Measurements from ENCODE around the gene WDR93.
A peak's percentile ranks its signal among the peaks of the same experiment; 100 is the strongest.

The WDR93 gene

DNA sequence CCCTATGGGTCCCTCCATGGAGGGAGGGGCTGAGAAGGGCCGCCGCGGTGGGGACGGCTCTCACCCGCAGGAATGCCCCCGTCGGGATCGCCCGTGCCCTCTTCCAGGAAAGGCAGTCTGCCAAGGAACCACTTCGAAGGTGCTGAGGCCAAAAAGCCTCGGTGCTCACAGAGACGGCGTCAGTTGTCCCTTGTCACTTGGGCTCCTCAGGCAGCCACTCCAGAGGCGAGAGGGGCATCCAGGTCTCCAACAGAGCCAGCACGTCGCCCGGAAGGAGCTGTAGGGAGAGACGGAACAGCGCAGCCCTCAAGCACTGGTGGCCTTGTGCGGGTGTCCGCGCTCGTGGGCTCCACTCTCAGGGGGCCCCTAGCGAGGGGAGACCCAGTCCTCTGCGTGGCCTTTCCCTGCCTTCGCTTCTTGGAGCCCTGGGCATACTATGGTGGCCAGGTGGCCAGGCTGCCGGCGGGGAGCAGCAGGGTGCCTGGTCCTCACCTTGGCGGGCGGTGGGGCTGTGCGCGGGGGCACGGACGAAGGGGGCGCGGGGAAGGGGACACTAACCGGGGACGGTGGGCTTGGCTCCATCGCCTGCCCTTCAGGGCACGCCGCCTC is 59.4 kb downstream of the WDR93 start:
- peak in 1 of 2 experiments; percentile 21 for DNase-seq

DNA sequence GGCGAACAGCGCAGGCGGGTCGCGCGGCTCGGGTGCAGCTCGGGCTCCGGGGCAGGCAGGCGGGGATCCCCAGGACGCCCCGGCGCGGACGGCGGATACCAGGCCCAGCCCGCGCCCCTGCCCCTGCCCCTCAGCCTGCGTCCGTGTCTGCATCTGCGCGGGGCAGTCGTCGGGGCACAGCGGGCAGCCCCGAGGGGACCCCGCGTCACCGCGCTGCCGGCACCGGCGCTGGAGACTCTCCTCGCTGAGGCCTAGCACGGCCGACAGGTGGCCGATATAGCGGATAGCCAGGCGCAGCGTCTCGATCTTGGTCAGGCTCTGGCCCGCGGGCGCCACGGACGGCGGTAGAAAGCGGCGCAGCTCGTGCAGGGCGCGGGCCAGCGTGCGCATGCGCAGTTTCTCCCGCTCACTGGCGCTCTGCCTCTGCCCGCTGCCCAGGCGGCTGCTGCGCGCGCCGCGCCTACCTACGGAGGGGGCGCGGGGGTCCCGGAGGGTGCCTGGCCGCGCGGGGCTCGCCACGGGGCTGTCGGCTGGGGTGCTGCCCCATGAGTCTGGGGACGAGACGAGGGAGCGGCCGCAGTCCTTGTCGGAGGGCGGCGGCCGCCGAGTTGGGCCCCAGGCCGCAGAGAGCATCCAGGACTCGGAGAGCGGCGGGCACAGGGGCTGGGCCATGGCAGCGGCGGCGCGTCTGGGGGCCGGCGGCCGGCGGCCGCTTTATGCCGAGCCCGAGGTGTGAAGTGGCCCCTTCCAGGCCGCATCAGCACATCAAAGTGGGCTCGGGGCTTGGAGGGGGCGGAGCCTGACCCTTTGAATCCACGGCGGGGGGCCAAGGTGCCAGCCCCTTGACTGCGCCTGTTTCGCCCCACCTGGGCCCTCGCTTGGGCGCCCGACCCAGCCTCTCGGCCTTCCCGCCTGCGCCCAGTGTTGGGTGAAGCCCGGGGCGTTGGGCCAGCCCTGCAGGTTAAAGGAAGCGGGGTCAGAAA is 60.2 kb downstream of the WDR93 start, which contains the start of gene MESP1:
TSS of gene MESP1 (minus strand) at position 690 of the 983 bp plus-strand sequence. CDS start at position 672, 18 bp downstream.
- peak; percentile 58 to 91 for DNase-seq

DNA sequence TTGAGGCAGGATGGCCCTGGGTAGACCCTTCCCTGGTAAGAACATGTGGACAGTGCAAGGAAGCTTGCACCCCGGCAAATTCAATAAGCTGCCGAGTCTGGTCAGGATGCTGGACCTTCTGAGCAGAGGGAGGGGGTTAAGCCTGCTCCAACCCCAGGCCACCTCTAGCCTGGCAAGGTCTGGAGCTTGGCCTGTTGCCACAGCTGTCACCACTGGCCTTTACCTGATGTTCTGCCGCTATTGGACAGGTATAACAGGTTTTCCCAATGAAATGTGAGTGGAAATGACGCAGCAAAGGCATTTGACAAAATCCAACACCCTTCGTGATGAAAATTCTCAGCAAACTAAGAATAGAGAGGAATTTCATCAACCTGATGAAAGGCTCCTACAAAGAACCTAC is 61.1 kb downstream of the WDR93 start:
- DNase-seq, result no peak

DNA sequence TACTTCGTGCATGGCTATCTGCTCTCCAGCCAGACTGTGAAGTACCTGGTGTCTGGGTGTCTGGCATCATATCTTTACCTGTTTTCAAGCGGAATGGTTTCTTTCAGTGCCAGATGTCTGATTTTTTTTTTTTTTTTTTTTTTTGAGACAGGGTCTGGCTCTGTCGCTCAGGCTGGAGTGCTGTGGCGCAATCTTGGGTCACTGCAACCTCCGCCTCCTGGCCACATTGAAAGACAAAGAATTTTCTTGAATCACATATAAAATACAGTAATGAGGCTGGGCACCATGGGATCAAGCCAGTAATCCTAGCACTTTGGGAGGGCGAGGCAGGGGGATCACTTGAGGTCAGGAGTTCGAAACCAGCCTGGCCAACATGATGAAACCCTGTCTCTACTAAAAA is 63.2 kb downstream of the WDR93 start:
- no peak for DNase-seq

DNA sequence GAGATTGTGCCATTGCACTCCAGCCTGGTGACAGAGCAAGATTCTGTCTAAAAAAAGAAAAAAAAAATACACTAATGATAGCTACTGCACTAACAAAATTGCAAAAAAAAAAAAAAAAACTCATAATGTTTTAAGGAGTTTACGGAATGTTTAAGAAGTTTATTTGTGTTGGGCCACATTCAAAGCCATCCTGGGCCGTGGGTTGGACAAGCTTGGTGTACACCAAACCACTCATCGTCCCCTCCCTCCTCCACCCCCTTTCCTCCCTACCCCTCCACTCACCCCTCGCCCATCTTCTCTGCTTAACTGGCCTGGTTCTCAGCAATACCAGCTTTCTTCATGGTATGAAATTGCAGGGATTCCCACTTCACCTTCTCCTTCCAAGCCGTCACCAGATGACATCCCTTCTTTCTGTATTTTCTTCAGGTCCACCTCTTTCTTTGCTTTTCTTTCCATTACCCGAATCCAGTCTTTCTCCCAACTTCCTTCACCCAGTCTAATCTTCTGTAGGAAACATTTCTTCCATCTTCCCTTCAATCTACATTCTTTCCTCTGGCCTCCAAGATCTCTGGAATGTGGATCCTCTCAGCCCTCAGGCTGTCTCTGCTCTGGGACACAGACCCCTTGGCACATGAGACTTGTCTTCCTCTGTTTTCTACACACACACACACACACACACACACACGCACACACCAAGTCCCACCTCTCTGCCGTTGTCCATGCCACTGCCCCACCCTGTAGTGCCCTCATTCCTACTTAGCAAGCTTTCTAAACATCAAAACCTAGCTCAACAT is 63.9 kb downstream of the WDR93 start:
- DNase-seq, result no peak

DNA sequence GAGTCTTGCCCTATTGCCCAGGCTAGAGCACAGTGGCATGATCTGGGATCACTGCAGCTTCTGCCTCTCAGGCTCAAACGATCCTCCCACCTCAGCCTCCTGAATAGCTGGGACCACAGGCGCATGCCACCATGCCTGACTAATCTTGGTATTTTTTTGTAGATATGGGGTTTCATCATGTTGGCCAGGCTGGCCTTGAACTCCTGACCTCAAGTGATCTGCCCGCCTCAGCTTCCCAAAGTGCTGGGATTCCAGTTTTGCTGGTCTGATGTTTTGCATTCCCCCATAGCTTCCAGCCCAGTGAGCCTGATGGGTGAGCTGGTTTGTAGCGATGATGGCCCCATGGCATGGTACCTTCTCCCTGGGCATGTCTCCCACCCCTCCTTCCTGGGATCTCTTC is 65.1 kb downstream of the WDR93 start:
- DNase-seq, result no peak

DNA sequence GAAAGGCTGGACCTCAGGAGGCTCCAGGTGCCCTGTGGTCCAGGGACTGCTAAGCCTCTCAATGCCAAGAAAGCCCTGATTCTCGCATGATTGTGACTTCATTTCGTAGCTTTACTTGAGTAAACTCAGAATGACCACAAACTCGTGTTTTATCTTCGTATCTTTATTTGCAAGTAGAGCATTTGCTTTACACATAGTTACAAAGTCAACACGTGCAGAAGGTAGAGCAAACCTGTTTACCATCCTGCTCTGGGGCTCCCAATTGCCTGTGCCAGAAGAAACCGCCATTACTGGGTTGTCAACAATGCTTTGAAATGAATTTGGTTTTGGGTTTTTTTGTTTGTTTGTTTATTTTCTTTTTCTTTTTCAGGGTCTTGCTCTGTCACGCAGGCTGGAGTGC is 66.3 kb downstream of the WDR93 start:
- no peak for DNase-seq

DNA sequence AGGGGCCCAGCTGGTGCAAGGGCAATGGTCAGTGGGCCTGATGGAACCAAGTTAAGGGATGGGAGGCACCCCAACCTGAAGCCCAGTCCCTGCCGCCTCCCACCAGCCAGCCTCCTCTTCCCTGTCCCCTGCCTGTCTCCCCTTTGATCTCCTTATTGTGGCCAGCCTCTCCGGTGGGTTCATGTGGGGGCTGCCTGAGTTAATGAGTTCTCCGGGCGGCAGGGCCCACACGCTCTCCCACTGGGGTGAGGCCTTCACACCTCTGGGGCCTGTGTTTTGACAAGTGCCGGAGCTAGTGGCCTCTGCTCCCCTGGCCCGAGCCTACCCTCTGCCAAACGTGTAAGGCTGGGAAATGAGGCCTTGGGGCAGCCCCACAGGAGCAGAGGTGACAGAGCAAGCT is 67.7 kb downstream of the WDR93 start:
- DNase-seq, result no peak

DNA sequence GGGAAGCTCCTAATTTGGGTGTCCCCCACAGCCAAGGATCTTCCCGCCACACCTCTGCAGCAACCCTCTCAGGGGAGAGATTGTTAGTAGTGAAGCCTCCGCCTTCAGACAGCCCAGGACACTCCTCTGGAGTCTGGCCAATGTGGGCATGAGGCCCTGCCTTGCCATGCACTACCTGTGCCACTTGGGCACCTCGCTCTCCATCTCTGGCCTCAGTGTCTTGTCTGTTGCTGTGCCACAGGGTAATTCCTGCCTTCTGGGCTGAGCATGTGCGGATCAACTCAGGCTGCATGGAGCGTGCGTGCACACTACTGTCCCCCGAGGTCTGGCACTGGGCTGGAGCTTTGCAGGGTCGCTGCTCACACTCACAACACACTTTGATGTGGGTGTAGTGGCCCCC is 68.4 kb downstream of the WDR93 start:
- no peak for DNase-seq

DNA sequence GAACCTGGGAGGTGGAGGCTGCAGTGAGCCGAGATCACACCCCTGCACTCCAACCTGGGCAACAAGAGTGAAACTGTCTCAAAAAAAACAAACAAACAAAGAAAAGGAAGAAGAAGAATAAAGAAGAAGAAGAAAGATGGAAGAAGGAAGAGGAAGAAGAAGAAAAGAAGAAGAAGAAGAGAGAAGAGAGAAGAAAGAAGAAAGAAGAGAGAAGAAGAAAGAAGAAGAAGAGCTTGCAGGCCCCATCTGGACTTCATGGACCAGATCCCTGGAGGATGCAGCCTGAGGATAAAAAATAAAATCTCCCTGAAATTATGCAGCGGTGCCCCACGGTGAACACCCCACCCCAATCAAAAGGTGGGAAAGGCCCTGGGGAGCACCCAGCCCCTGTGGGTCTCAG is 69.2 kb downstream of the WDR93 start:
- no peak for DNase-seq

DNA sequence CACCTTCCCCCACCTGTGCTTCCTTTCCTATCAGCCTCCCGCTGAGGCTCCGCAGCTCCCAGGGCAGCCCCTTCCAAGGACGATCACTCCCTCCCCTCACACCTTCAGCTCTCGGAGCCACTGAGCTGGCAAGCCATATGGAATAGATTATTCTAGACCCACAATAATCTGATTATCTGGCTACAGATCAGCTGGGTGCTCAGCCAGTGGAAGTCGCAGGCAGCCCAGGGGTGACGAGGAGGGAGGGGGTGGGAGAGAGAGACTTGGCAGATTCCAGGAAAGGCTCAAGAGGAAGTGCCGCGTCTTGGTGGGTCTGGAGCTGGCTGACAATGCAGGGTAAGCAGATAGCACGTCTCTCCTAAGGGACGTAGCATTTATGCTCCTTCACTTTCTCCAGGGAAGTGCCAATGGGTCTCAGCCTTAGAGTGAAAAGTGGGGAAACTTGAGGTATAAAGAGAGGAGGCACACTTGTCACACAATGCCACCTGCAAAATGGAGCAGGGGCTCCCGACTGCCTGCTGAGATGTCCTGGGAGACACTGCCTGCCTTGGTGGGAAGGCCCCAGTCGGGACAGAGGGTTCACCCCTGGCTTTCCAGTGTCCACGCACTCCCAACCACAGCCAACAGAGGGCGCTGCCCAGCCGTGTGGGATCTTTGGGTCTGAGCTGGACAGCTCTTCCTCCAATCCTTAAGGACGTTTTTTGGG is 69.8 kb downstream of the WDR93 start:
- DNase-seq, result peak; percentile 60 to 76

DNA sequence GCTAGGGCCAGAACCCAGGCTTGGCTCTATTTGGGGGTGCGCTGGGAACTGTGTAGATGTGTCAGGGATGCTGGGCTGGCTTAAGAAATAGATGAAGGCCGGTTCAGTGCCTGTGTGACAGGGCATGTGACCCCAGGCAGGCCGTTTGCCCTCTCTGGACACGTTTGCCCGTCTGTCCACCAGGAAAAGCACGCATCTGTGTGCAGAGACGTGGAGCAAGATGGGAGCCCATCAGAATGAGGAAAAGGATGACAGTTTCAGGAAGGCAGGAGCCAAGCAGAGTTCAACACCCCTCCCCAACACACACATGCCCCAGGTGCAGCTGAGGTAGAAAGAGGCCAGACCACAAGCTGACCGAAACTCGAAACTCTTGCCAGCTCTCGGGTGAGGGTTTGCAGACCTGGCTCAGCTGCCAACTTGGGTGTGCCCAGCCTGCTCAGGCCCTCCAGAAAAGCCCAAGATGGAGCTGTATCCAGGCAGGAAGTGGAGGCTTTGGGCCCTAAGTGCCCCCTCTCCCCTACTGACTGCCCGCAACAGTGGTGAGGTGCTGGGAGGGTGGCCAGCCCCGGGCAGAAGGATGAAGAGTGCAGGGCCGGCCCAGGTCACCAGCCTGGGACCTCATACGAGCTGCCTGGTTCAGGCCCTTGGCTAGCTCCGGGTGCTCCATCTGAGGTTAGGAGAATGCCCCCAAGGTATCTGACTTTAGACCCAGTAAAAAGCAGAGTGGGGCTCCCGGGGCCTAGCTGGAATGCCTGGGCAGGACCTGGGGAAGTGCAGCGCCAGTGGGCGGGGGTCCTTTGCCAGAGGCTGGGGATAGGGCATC is 70.6 kb downstream of the WDR93 start:
- no peak for DNase-seq

DNA sequence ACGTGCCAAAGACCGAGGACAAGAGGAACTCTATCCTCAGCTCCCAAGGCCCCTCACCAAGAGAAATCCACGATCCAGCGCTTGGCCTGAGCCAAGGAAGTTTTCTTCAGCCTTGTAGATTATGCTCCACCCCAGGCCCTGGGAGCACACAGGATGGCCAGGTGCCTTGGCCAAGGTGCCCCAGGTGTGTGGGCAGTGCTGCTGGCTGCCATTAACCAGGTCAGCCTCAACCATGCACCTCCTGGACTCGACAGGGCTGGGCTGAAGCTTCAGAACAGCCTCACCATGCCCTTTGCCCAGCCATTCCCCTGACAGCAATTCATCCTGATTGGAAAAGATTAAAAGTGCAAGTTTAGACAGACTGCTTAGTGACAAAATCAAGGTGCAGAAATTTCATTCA is 71.3 kb downstream of the WDR93 start:
- DNase-seq, result no peak

DNA sequence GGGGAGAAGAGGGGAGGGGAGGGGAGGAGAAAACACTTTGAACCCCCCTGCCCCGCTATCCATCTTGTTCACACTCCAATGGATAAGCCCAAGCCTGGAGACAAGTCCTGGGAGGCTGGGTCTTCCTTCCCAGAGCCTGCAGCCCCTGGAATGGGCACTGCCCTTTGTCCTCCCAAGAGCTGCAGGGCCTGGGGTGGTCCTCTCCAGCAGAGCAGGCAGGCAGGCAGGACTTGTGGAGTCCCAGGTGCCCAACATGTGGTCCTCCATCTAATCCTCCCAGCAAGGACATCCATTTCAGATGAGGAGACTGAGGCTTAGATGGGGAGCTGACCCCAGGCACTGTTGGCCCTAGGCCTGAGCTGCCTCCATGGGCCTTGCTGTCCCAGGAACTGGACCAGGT is 75.1 kb downstream of the WDR93 start:
- no peak for DNase-seq

DNA sequence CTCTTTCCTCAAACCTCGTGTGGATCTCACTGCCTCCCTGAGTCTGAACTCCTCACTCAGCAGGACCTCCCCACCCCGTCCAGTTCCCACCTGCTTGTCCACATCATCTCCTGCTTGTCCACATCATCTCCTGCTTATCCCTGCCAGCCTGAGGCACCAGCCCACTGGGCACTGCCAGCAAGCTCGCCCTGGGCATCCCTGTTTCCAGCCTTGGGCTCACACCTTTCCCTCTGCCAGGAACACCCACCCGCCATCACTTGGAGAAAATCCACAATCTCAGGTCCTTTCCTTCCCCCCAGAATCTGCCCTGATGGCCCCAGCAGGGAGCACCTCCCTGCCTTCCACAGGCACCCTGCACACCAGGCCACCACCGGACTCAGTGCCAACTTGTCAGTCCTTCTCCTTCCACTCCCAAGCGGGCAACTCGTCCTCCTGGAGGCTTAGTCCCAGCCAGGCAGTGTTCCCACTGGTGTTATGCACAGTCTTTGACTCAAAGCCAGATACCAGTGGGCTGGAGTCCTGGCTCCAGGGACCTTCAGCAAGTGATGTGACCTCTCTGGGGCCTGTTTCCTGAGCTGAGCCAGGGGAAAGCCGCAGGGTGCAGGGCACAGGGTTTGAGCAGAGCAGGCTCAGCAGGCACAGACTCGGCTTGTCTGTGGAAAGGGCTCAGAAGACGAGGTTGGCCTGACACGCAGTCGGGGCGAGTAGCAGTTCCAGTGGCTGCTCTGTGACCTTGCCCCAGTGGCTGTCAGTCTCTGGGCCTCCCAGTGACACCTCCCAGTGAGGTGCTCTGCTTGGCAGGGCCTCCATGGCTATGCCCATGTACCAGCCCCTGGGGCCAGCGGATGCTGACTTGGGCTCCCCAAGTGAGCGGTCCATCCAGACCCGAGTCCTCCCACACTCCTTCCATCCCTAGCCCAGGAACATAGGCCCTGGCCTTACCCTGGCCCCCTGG is 76.0 kb downstream of the WDR93 start:
- no peak for DNase-seq

DNA sequence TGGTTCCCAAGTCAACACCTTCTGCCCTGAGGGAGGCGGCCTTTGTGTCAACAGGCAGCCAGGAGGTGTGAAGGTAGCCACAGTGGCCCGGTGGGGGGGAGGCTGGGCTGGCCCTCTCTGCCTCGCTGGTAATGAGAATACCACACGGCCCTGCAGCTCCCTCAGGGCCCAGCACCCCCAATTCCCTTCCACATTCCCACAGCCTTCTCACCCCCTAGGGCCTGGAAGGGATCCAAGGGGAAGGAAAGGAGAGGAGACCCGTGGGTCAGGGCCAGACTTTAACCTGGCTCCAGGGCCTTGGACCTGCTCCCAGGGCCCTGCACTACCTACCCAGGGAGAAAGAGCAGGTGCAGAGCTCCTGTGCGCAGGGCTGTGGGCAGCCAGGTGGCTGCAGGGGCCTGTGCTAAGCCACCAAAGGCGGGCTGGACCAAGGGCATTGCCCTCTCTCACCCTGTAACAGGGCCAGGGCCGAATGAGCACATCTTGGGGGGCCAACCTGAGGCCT is 76.9 kb downstream of the WDR93 start:
- DNase-seq, result no peak

DNA sequence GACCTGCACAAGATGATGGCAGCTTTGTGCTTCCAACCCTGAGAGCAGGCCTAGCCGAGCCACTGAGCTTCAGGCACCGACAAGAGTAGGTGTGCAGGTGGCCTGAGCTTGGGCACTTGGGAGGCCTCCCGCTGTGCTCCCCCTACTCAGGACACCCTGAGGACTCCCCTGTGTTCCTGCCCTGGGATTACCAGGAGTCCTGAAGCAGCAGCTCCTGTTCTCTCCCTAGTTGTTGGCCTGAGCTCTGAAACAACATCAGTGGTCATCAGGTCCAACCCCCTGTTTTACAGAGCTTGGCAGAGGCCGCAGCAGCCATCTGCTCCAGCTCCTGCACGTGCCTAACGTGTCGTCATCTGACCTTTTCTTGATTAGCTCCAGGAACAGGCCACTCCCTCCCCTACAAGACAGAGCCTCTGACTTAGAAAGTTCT is 77.5 kb downstream of the WDR93 start:
- DNase-seq, result no peak

DNA sequence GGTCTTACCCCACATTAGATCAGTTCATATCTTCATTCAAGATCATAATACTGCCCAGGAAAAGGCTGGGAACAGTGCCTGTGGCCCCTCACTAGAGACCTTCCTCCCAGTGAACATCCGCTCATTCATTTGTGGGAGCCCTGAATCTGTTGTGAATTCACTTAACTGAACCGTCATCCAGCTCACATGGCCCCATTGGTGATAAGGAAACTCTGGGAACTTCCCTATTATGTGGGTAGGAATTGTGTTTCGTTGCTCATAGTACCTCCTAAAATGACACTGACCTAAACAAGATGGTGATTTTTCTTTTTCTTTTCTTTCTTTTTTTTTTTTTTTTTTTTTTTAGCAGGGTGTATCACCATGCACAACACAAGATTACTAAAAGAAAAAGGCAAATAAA is 78.8 kb downstream of the WDR93 start:
- no peak for DNase-seq

DNA sequence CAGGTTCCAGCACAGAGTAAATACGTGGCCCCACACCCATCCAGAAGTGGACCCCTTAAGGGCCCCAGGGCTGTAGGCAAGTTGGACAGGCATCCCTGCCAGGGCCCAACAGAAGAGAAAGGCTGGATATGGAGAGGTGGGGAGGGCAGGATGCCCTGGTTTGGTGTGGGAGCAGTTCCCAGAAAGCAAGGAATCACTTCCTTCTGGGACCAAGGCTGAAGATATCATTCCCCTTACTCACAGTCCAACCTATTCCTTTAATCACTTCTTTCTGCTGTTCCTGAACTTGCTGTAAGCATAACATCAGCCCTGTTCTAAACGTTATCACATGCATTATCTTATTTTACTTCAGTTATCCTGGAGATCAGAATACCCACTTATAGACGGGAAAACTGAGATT is 79.4 kb downstream of the WDR93 start:
- no peak for DNase-seq

DNA sequence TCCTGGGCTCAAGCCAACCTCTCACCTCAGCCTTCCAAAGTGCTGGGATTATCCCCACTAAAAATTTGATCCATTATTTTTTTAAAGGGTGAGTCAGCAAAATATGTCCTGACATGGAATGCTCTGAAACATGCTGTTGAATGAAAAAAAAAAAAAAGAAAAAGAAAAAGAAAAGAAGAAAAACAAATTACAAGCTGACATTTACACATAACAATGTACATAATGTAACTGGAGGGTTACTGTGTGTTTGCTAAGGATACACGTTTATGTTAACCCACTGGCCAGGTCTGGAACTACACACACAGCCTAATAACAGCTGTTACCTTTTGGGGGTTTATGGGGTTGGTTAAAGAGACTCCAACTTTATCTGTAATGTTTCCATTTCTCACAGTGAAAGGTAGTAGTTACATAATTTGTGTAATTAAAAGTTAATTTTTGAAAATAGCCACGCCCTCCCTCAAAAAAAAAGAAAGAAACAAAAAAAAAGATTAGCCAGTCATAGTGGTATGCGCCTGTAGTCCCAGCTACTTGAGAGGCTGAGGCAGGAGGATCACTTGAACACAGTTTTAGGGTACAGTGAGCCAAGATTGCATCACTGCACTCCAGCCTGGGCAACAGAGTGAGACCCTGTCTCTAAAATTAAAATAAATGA is 82.4 kb downstream of the WDR93 start:
- DNase-seq, result no peak

Measured in NCI-H446 (cell line).